IMR-90 (cell line): ENCODE data around the gene TBXAS1.
A peak's percentile ranks its signal among the peaks of the same experiment; 100 is the strongest.

Experiments used
- BHLHE40 ChIP-seq: fragments of 150-350 bp; IDR thresholded peaks from 2 replicates; pipeline ENCODE4 v1.6.1; 2016; ENCODE audit warnings: mild to moderate bottlenecking, low read depth, low read length
- CEBPB ChIP-seq: IDR thresholded peaks from 2 replicates; pipeline ENCODE4 v1.6.1; 2012; ENCODE audit warnings: low read depth, low read length, improper control_type of control experiment
- CTCF ChIP-seq: conservative IDR thresholded peaks from 2 replicates; pipeline ENCODE4 v1.5.1; 2012; ENCODE audit warnings: mild to moderate bottlenecking, low read depth, low read length, improper control_type of control experiment
- MAFK ChIP-seq: IDR thresholded peaks from 2 replicates; pipeline ENCODE4 v1.6.1; 2012; ENCODE audit warnings: low read depth, low read length, improper control_type of control experiment
- MXI1 ChIP-seq: IDR thresholded peaks from 2 replicates; pipeline ENCODE4 v1.6.1; 2012; ENCODE audit warnings: low read depth, mild to moderate bottlenecking, low read length, moderate library complexity, borderline replicate concordance
- POLR2A ChIP-seq: IDR thresholded peaks from 2 replicates; pipeline ENCODE4 v1.6.1; 2012; ENCODE audit warnings: mild to moderate bottlenecking, low read depth, low read length
- SMC3 ChIP-seq: fragments of 150-350 bp; IDR thresholded peaks from 2 replicates; pipeline ENCODE4 v1.6.1; 2016; ENCODE audit warnings: low read depth, mild to moderate bottlenecking, antibody characterized with exemption, low read length, moderate library complexity
- USF2 ChIP-seq: fragments of 150-350 bp; IDR thresholded peaks from 2 replicates; pipeline ENCODE4 v1.6.1; 2017; ENCODE audit warnings: mild to moderate bottlenecking, antibody characterized with exemption, low read length, low read depth

- no peak for TF ChIP-seq CTCF
- no peak for TF ChIP-seq USF2
- no peak for TF ChIP-seq CEBPB
- no peak for TF ChIP-seq POLR2A
- TF ChIP-seq MXI1: no peak
- peak; percentile 1; the same call in 1 of the 2 replicates for TF ChIP-seq SMC3
- TF ChIP-seq BHLHE40: peak; percentile 96
- TF ChIP-seq MAFK: no peak
These were observed 5.0 kb upstream of the TBXAS1 start for GRCh38 chr7:139823959-139824521.
